Natural killer cell (primary cell): ENCODE results near the gene MYO1F. TPM values are rescaled to one million over a fixed set of nuclear protein-coding genes. Genes with fewer than 3 reads are reported as not detected.

Experiments
- ATAC-seq, 3 donors: fragments of 150-1000 bp in 2 of 3; fragments of 200-7000 bp in 1 of 3; cut with Tn5 transposase; 1 replicate in 1 of 3; 2 replicates in 2 of 3; pipeline ENCODE4 v1.10.0; 2021; ENCODE audit warnings: mild to moderate bottlenecking in 2 of 3, moderate library complexity in 2 of 3
- DNase-seq, 2 donors: peaks; one replicate each; pipeline versions ENCODE4 v3.0.0 to v3.0.0-alpha.2; 2013 to 2021; ENCODE audit warnings: mixed read lengths in 1 of 2
- H3K27ac ChIP-seq: one replicate; pipeline ENCODE4 v1.5.1; 2013; ENCODE audit warnings: mild to moderate bottlenecking, low read length
- H3K27me3 ChIP-seq: one replicate; pipeline ENCODE4 v1.6.1; 2013; ENCODE audit warnings: low read length; ENCODE audit not compliant: control insufficient read depth, insufficient read depth
- H3K36me3 ChIP-seq: one replicate; pipeline ENCODE4 v1.6.1; 2013; ENCODE audit warnings: low read length; ENCODE audit not compliant: control insufficient read depth, insufficient read depth
- H3K4me1 ChIP-seq: one replicate; pipeline ENCODE4 v1.6.1; 2013; ENCODE audit warnings: low read length; ENCODE audit not compliant: control insufficient read depth, insufficient read depth
- H3K4me3 ChIP-seq: one replicate; pipeline ENCODE4 v1.5.1; 2013; ENCODE audit warnings: low read length
- H3K9me3 ChIP-seq: one replicate; pipeline ENCODE4 v1.6.1; 2013; ENCODE audit warnings: low read length; ENCODE audit not compliant: control insufficient read depth, insufficient read depth
- H3K27ac Mint-ChIP-seq, 2 donors: one replicate each; pipeline ENCODE4 v1.8.0; 2022; ENCODE audit warnings: mild to moderate bottlenecking in 2 of 2, mixed read lengths in 2 of 2, moderate library complexity in 1 of 2
- H3K27me3 Mint-ChIP-seq, 2 donors: one replicate each; pipeline ENCODE4 v1.8.0; 2022; ENCODE audit warnings: low read depth in 2 of 2, mixed read lengths in 2 of 2
- H3K36me3 Mint-ChIP-seq: one replicate; pipeline ENCODE4 v1.8.0; 2022; ENCODE audit warnings: mixed read lengths
- H3K4me1 Mint-ChIP-seq, 2 donors: one replicate each; pipeline ENCODE4 v1.8.0; 2022; ENCODE audit warnings: mixed read lengths in 2 of 2
- H3K4me3 Mint-ChIP-seq: one replicate; pipeline ENCODE4 v1.8.0; 2022; ENCODE audit warnings: mild to moderate bottlenecking, moderate library complexity, mixed read lengths
- H3K9me3 Mint-ChIP-seq, 2 donors: one replicate each; pipeline ENCODE4 v1.8.0; 2022; ENCODE audit warnings: mixed read lengths in 2 of 2
- WGBS: methylation state at CpG from one replicate; pipeline ENCODE4 v1.1.7; 2013; ENCODE audit warnings: missing lambda C conversion rate; ENCODE audit not compliant: insufficient coverage; 5-methylcytosine and 5-hydroxymethylcytosine counted together
- intact Hi-C: fragments of 100-400 bp; cut with micrococcal nuclease; formaldehyde crosslinking; loops from one replicate; pipeline ENCODE4 v1.14.2; 2022
- total RNA-seq, 4 donors: library from RNA; stranded (reverse); fragments of 120-200 nt in 1 of 4; gene quantifications; one replicate each; pipeline versions ENCODE4 v1.2.3 to v1.2.4, GENCODE V29; 2013 to 2022
- TF ChIP-seq, protein P1 (sequence below): fragments of 200-600 bp; IDR thresholded peaks from one replicate; pipeline ENCODE4 v1.8.0; 2022; ENCODE audit warnings: antibody characterized with exemption

Gene MYO1F
- total RNA-seq, 3 donors from 2014 or later (not counting 1 experiment from before 2014, with no cell fraction given): 971 to 1,223 (median 1,014) TPM

GRCh38 chr19:8483165-8483564 is 94.1 kb downstream of the MYO1F start:
- TF ChIP-seq, protein P1, sequence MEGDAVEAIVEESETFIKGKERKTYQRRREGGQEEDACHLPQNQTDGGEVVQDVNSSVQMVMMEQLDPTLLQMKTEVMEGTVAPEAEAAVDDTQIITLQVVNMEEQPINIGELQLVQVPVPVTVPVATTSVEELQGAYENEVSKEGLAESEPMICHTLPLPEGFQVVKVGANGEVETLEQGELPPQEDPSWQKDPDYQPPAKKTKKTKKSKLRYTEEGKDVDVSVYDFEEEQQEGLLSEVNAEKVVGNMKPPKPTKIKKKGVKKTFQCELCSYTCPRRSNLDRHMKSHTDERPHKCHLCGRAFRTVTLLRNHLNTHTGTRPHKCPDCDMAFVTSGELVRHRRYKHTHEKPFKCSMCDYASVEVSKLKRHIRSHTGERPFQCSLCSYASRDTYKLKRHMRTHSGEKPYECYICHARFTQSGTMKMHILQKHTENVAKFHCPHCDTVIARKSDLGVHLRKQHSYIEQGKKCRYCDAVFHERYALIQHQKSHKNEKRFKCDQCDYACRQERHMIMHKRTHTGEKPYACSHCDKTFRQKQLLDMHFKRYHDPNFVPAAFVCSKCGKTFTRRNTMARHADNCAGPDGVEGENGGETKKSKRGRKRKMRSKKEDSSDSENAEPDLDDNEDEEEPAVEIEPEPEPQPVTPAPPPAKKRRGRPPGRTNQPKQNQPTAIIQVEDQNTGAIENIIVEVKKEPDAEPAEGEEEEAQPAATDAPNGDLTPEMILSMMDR: no peak
- Histone ChIP-seq H3K27ac (no peak overlapping the region), H3K4me3 (no peak overlapping the region), H3K4me1 (peaks cover 54% of the 10 kb centered on the region), H3K36me3 (peaks cover 44% of the 10 kb centered on the region), H3K27me3 (no peaks in the 10 kb centered on the region), H3K9me3 (no peaks in the 10 kb centered on the region)
- peaks cover 39 to 56% of the 10 kb centered on the region in 2 donors for H3K4me1 Mint-ChIP-seq
- H3K27ac Mint-ChIP-seq: peak overlapping the region in 1 of 2 donors; percentile 21
- H3K36me3 Mint-ChIP-seq: no peaks in the 10 kb centered on the region
- ATAC-seq (no peak), DNase-seq (no peak)
- WGBS: 84% methylated on average over 5 of the region's 8 CpGs
- no peak overlapping the region for H3K4me3 Mint-ChIP-seq
- intact Hi-C loops: no loop called here
- H3K9me3 Mint-ChIP-seq: no peaks in the 10 kb centered on the region
- H3K27me3 Mint-ChIP-seq: no peaks in the 10 kb centered on the region

DNA sequence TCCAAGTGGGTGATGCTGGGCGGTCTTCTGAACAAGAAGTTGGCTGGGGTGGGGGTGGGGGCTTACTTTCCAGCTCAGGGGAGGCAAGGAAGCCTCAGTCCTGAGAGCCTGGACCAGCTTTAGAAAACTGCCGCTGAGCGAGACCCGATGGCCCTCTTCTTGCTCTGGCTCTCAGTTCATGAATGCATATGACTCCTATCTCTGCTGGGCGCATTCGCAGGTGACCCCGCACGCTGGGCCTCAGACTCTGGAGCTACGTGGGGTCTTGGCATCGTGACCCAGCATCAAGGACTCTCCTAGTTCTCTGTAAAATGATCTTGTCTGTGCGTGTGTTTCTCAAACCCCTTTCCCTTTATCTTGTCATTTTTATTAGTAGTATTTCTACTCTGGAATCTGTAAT is 94.5 kb downstream of the MYO1F start:
- Histone ChIP-seq H3K4me3 (no peak overlapping the region), H3K9me3 (no peaks in the 10 kb centered on the region), H3K4me1 (peaks cover 53% of the 10 kb centered on the region), H3K36me3 (peaks cover 43% of the 10 kb centered on the region), H3K27ac (no peak overlapping the region), H3K27me3 (no peaks in the 10 kb centered on the region)
- Mint-ChIP-seq H3K4me1 (peaks cover 39 to 56% of the 10 kb centered on the region in 2 donors), H3K36me3 (no peaks in the 10 kb centered on the region), H3K27ac (peak overlapping the region in 1 of 2 donors; percentile 21), H3K4me3 (no peak overlapping the region), H3K27me3 (no peaks in the 10 kb centered on the region), H3K9me3 (no peaks in the 10 kb centered on the region)
- intact Hi-C loops: no loop called here
- ATAC-seq: no peak
- TF ChIP-seq, protein P1: no peak
- over 99% methylated on average over 10 of the region's 11 CpGs for WGBS
- DNase-seq: no peak

GRCh38 chr19:8481616-8482015 is 95.6 kb downstream of the MYO1F start:
- WGBS: 88% methylated on average over 6 of the region's 6 CpGs
- intact Hi-C loops: no loop called here
- H3K9me3 ChIP-seq: no peaks in the 10 kb centered on the region
- Mint-ChIP-seq H3K27ac (peak overlapping the region; percentile 79 to 80), H3K9me3 (no peaks in the 10 kb centered on the region), H3K27me3 (no peaks in the 10 kb centered on the region), H3K4me3 (no peak overlapping the region), H3K36me3 (no peaks in the 10 kb centered on the region), H3K4me1 (peaks cover 32 to 48% of the 10 kb centered on the region in 2 donors)
- no peak overlapping the region for H3K4me3 ChIP-seq
- ATAC-seq (no peak), DNase-seq (no peak)
- peaks cover 46% of the 10 kb centered on the region for H3K36me3 ChIP-seq
- TF ChIP-seq, protein P1: no peak
- no peaks in the 10 kb centered on the region for H3K27me3 ChIP-seq
- peaks cover 49% of the 10 kb centered on the region for H3K4me1 ChIP-seq
- no peak overlapping the region for H3K27ac ChIP-seq

- H3K36me3 Mint-ChIP-seq: no peaks in the 10 kb centered on the region
- intact Hi-C loops: no loop called here
- TF ChIP-seq, protein P1: no peak
- peak overlapping the region; percentile 79 to 80 for H3K27ac Mint-ChIP-seq
- Histone ChIP-seq H3K36me3 (peaks cover 45% of the 10 kb centered on the region), H3K9me3 (no peaks in the 10 kb centered on the region), H3K4me1 (peaks cover 45% of the 10 kb centered on the region), H3K27me3 (no peaks in the 10 kb centered on the region), H3K4me3 (no peak overlapping the region), H3K27ac (no peak overlapping the region)
- peaks cover 33 to 46% of the 10 kb centered on the region in 2 donors for H3K4me1 Mint-ChIP-seq
- peak overlapping the region; percentile 42 for H3K4me3 Mint-ChIP-seq
- no peaks in the 10 kb centered on the region for H3K9me3 Mint-ChIP-seq
- ATAC-seq (peak in 1 of 3 donors; percentile 14), DNase-seq (no peak)
- 56% methylated on average over 10 of the region's 11 CpGs for WGBS
- H3K27me3 Mint-ChIP-seq: no peaks in the 10 kb centered on the region
Measured at GRCh38 chr19:8481201-8481600, 96.0 kb downstream of the MYO1F start.
